SK-MEL-5 (cell line): ENCODE measurements around the gene CCDC30. TPM values are rescaled to one million over a fixed set of nuclear protein-coding genes. Genes with fewer than 3 reads are reported as not detected.
"Not testable (repeated sequence)": the region's sequence is repeated elsewhere in the genome, so short reads cannot be mapped to it uniquely, and the experiment has no call there.

ENCODE experiments used
- DNase-seq: peaks from one replicate; pipeline ENCODE4 v3.0.0-alpha.2; 2016; ENCODE audit warnings: low read depth, low spot score
- in situ Hi-C: cut with HindIII; loops from 2 replicates; pipeline ENCODE4 v1.10.0; 2016; ENCODE audit warnings: low sequenced_read_pairs, high pct_unique_total_duplicates, low pct_unique_long_range_greater_than_20kb
- total RNA-seq: library from RNA; depleted of rRNA; stranded (reverse); fragments of >200 nt; shearing (Covaris generic); gene quantifications from 2 replicates; pipeline ENCODE4 v1.2.3, GENCODE V29; 2014

Gene CCDC30
- total RNA-seq, 1 experiment from 2014 or later, result 1.5 TPM

DNA sequence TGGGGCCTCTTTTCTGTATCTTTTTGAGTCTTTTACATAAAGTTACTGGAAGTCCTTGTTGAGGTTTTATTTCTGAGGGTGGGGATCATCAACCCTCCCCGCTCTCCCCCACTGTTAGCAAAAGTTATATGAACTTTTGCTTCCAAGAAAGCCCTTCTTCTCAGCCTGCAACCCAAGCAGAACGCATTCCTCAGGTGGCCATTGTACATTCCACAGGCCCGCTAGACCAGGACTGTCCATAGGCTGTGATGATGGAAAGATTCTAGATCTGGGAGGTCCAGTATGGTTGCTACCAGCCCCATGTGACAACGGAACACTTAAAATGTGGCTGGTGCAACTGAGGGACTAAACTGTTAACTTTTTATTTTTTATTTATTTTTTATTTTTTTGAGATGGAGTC lies 207.3 kb downstream of the CCDC30 start:
- DNase-seq, result no peak
- in situ Hi-C loops, result no loop called here

DNA sequence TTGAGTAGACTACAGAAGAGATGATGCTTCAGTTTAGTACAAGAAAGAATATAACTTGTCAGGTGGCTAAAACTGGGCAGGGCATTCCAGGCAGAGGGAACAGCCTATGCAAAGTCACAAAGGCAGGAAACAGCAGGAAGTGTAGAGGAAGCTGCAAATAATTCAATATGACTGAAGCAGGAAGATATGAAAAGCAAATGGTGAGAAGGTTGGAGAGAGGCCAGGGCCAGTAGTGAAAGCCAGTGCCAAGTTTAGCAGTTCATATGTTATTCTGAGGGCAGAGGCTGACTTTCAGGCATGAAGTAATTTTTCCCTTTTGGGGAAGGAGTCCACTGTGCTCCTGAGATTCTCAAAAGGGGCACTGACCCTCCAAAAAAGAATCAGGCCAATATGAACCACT lies 211.1 kb downstream of the CCDC30 start:
- in situ Hi-C loops, result no loop called here
- DNase-seq, result no peak

DNA sequence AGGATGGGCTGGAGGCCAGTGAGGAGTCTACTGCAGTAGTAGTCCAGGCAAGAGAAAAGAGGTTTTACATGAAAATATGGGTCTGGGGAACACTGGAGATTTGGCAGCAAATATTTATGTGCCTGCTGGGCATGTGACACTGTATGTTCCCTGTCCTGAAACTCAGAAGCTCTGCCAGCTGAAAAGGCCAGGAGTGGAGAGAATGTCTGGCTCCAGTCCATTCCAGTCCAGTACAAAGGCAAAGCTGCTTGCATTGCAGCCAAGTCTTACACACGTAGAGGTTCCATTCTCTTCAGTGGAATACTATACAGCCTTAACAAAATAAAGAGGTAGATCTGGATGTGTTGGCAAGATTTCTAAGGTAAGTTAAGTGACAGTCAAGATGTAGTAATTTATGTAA lies 211.6 kb downstream of the CCDC30 start:
- DNase-seq, result no peak
- in situ Hi-C loops, result no loop called here

DNA sequence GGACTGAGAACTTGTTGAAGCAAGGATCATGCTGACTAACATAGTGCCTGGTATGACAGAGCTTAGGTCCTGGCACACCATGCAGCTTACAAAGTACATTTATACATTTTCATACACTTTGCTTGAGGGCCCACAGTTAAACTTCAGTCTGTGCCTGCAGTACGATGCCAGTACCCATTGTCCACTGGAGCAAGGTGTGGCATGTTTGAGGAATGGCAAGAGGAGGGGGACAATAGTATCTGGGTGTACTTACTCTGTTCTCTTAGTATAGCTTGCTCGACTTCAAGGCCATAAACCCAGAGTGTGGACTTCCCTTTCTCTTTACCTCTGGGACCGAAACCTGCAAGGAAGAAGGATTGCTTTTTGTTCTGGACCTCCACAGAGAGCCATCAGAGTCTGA lies 212.4 kb downstream of the CCDC30 start:
- in situ Hi-C loops, result no loop called here
- DNase-seq, result no peak

DNA sequence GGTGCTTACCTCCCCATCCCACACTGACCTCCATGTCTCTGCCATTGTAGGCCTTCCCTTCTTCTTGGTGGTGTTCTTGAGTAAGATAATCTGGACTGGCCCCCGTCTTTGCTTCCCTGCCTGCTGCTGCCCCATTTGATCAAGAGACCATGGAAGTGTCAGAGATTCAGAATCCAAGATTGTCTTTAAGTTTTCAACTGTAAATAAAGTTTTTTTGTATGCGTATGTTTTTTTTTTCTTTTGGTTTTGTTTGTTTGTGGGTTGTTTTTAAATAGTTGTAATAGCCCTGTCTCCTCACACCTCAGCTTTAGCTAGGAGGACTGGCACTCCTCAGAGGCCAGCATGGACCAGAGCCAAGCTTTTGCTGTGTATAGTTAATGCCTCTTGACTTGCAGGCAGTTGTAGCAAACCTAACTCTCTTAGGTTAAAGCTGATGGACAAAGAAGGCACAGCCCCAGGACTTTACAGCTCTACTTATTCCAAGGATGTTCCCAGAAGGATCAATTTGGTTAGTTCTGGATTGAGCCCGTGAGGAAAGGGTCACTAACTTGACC lies 213.5 kb downstream of the CCDC30 start:
- in situ Hi-C loops, result no loop called here
- DNase-seq, result no peak

DNA sequence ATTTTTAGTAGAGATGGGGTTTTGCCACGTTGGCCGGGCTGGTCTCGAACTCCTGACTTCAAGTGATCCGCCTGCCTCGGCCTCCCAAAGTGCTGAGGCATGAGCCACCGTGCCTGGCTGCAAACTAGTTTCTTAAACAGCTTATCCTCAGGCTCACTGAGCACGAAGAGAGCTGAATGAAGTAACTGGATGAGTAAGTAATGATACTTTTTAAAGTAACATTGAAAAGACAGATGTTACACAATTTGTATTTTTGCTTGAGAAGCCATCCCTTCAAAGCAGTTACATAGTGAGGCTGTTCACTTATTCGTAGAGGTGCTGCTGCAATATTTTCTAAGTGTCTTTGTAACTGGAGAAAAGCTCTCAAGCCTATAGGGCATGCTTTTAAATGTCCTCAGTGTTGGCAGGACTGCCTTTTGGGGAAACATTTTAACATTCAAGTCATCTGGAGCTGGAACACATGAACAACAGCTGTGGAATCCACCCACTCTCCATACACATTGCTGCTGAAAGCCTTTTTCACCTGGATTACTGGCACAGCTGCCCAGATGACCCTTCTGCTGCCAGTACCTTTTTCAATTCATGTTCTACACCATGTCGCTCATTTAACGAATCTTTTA lies 216.4 kb downstream of the CCDC30 start:
- DNase-seq, result no peak
- in situ Hi-C loops, result no loop called here

DNA sequence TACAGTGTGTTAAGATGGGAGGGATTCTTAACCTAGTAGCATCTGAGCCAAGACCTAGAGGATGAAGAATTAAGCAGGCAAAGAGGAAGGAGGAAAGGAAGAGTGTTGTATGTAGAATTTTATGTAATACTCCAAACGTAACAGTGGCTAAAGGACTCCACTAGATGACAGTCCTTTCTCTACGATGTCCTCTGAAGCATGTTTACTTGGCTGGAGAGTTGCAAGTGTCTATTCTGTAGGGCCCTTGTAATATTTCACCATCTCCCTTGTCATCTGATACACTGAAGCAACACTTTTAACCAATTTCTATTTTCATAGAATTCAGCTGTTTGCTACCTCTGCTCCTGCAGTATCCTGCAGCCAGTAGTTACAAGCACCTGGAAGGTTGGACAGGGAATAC lies 217.0 kb downstream of the CCDC30 start:
- DNase-seq, result no peak
- in situ Hi-C loops, result no loop called here

DNA sequence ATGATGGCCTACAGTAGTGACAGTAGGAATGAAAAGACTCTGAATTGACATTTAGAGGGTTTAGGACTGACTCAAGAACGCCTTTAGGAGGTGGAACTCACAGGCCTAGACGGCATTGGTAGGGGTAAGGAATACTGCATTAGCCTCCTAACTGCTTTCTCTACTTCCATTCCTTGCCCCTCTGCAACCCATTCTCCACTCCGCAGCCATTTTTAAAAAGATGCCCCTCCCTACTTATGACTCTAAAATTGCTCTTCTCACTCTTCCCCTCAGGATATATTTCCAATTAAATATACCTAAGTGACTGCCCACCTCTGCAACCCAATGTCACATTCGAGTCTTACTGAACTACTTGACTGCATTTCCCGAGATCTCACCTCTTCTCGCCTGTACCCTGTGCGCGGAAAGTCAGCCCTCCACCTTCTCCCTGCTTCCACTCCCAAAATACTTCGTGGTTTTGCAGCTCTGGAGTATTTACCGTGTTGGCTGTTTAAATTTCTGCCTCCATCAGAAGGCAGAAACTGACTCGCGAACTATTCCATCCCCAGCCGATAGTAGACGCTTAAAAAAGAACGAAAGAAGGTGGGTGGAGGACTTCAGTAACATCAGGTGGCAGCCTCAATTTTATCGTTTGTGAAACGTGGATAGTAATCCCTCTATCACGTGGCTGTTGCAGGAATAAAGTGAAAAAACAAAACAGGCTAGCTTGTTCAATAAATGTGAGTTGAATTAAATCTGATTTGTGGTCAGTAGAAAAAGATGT lies 218.0 kb downstream of the CCDC30 start:
- DNase-seq, result peak; percentile 7

DNA sequence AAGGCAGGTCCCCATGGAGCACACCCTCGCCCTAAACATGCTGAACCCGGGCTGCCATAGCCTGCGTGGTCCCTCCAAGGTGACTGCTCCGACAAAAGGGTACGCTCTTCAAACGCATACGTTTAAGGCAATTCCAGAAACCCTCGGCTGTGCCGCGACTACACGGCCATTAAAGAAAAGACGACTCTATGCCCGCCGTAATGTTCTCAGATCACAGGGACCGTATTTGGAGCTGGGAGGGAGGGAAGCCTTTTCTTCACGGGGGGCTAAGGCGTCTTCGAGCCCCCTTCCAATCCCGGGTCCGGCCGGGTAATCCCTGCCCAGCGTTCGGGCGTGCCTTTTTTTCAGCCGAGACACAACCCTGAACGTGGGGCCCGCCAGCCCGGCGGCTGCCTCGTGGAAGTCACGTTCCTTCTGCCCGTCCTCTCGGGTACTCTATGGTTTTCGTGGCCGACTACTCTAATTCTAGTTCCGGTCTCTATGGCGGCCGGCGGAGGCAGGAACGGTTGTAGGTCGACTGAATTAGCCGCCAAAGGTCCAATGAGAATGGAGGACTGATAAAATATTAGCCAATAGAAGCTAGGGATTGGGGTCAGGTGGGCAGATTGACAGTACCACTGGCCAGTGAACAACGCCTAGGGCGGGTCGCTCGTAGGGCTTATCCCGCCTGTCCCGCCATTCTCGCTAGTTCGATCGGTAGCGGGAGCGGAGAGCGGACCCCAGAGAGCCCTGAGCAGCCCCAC lies 218.8 kb downstream of the CCDC30 start, which contains the start of gene YBX1:
TSS of gene YBX1 (plus strand) at position 678 of the 743 bp plus-strand sequence. CDS start 148 bp downstream, outside the sequence.
- peak; percentile 98 for DNase-seq
- in situ Hi-C loops, result no loop called here

More for the DNA sequence above, 218.0 kb downstream of the CCDC30 start:
- in situ Hi-C loops, result no loop called here

DNA sequence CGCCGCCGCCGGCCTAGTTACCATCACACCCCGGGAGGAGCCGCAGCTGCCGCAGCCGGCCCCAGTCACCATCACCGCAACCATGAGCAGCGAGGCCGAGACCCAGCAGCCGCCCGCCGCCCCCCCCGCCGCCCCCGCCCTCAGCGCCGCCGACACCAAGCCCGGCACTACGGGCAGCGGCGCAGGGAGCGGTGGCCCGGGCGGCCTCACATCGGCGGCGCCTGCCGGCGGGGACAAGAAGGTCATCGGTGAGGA lies 219.3 kb downstream of the CCDC30 start:
- DNase-seq, in situ Hi-C loops: not testable (repeated sequence)

DNA sequence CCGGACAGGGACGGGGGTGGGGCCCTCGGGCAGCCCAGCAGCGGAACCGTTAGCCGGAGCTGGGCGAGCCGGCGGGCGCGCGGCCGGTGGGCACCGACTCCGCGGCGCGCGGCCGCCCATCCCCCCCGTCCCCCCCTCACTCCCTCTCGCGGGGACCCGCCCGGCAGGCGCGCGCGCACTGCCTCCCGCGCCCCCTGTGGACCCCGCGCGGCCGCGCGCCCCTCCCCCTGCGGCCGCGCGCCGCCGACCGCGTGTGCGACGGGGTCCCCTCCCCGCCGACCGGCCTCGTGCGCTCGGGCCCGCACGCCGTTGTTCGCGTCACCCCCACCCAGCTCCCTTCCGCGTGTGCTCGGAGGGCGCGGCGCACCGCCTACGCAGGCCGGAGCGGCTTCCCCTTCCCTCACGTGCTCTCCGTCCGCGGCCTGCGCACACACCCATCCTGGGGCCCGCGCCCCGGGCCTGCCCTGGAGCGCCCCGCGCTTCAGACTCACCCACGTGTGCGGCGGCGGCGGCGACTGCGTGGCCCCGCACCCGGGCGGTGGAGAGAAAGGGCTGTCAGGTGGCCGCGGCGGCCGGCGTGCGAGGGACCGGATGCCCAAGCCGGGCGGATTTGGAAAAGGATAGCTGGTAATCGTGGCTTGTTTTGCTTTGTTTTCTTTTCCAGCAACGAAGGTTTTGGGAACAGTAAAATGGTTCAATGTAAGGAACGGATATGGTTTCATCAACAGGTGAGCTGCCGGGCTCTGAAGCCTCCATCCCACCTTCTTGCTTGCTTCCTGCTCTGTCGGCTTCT lies 219.8 kb downstream of the CCDC30 start:
- in situ Hi-C loops, result no loop called here
- DNase-seq, result peak; percentile 67

DNA sequence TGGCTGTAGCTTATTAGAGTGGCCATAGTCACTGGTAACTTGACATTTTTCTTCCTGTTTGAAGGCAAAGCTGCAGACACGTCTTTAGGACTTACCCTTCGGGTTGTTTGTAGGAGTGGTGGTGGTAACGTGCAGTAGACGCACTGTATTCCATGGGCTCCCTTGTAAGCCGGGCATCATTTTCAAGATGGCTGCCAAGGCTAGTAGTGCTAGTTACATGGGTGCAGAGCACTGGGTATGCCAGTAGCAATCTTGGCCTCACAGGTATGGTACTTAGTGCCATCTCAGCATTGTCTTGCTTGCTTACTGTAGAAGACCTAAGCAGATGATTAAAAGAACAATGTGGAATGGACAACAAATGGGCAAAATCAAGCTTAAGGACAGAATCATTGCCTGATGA lies 221.1 kb downstream of the CCDC30 start:
- DNase-seq, result peak; percentile 52
- in situ Hi-C loops, result no loop called here

DNA sequence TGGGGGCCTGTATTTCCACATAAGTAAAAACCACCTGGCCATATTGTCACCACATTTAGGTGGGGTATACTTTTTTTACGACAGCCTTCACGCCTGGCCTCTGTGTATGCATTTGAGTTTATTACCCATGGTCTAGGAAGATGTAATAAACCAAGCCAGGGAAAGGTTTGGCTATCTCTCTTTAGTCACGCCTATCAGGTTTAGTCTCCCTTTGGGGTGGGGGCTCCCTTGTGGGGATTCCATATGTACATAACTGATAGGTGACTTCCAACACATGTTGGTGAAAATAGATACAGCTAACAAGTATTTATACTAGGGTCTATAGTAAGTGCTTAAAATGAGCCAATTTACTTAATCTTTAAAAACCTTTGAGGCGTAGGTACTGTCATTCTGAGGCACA lies 223.3 kb downstream of the CCDC30 start:
- in situ Hi-C loops, result no loop called here

DNA sequence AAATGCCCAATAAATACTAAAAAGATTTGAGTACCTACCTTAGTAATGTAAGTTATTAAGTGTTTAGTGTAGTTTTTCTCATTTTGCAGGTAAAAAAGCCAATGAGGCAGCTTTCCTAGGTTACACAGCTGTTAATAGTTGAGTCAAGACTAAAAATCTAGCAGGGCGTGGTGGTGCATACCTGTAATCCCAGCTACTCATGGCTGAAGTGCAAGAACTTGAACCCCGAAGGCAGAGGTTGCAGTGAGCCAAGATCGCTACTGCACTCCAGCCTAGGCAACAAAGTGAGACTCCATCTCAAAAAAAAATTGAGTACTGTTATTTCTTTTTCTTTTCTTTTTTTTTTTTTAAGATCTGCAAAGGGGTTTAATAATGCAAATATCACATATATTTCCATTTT lies 226.8 kb downstream of the CCDC30 start:
- in situ Hi-C loops, result no loop called here
- DNase-seq, result no peak

More for the DNA sequence above, 223.3 kb downstream of the CCDC30 start:
- DNase-seq, result no peak

DNA sequence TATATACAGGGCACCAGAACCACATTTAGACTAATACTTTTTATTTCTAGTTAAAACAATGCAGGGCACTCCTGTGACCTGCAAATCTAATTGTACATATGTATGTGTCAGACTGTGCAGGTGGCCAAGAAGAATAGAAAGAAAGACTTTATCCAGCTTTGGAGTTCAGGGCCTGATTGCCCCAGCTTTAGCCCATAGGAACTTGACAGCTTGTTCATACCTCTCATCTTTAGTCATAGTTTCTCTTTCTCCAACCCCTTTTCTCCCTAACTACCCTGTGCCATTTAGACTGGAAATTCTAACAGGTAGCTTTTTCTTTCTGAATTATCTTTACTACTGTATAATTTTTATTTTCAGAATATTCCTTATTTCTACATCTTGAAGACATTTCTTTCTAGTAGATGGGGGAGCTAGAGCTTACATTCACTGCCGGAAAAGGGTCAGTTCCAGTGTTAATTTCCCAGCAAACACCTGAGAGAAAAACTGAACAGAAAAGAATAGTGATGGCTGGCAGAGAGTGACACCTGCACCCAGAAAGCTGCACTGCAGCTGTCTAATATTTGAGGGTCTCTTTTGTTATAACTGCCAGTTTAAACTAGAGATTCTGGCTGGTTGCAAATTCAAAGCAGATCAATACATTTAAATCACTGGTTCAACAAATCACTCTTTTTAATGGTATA lies 227.5 kb downstream of the CCDC30 start:
- in situ Hi-C loops, result no loop called here
- no peak for DNase-seq

DNA sequence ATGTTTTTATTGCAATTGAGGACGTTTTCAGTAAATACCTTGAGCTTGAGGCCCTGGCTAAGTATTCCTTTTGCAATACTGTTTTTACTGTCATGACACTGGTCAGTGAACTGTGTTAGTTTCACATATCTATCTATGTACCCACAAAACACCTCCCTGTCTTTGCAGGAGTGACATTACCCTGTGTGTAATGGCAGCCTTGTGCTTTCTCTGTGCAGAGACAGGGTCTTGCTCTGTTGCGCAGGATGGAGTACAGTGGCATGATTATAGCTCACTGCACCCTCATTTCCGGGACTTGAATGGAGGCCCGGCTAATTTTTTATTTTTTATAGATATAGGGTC lies 228.0 kb downstream of the CCDC30 start:
- DNase-seq, result no peak
- in situ Hi-C loops, result no loop called here

DNA sequence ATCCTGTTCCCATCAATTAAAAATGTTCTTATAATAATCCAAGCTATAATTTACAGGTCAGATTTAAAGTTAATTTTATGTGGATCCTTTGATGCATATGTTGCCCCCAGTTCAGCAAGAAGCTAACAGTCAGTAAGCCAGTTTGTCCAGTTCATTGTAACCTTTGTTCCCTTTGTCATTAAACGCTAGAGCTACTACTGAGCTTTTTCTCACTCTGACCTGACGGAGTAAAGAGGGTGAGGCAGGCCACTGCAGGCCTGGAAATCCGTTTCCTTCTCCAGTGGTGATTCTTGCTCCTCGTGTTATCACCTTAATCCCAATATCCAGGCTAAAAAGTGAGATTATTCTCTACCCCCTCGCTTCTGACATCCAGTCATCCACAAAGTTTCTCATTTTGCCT lies 229.4 kb downstream of the CCDC30 start:
- in situ Hi-C loops, result no loop called here

More for the DNA sequence above, 229.4 kb downstream of the CCDC30 start:
- no peak for DNase-seq
